B cell (primary cell): Measurements from ENCODE around the gene CHADL.

ENCODE experiments used
- CTCF ChIP-seq: fragments of 200-600 bp; IDR thresholded peaks from one replicate; pipeline ENCODE4 v1.8.0; 2022; ENCODE audit warnings: antibody characterized with exemption, mild to moderate bottlenecking
- EZH2 ChIP-seq: IDR thresholded peaks from 2 replicates; pipeline ENCODE4 v1.6.1; 2012; ENCODE audit warnings: borderline replicate concordance, low read depth, mild to moderate bottlenecking, moderate library complexity, low read length; ENCODE audit not compliant: insufficient read depth, poor library complexity, severe bottlenecking

DNA sequence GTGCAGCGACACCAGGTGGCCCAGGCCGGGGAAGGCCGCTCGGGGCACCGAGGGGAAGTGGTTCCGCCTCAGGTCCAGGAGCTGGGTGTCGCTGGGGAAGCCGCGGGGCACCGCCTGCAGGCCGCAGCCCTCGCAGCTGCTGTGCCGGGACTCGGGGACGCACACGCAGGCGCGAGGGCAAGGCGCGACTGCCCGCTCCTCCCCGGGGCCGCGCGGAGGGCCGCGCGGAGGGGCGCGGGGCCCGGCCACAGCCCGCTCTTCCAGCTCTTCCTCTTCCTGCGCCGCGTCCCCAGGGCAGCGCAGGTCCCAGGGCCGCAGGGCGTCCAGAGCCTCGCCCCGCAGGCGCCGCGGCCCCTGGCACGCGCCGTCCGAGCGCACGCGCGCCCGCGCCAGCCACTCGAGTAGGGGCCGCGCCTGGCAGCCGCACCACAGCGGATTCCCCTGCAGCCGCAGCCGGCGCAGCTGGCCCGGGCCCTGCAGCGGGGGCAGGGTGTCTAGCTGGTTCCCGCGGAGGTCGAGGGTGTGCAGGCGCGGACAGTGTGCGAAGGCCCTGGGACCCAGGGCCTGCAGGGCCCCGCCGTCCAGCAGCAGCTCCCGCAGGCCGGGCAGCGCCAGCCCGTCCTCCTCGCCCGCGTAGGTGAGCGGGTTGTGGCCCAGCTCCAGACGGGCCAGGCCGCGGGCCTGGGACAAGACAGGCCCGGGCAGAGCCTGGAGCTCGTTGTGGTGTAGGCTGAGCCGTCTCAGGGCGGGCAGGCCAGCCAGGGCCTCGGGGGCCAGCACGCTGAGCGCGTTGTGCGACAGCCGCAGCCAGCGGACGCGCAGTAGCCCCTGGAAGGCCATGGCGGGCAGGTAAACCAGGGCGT, 2.8 kb downstream of the CHADL start:
- TF ChIP-seq CTCF = peak; percentile 77
- TF ChIP-seq EZH2 = no peak
